Nephron (organoid): ENCODE results near the gene DCAF15.

Source experiments
- H3K27ac Mint-ChIP-seq, 3 experiments: 2 replicates each; pipeline ENCODE4 v1.8.0; 2020; ENCODE audit warnings: mixed read lengths in 3 of 3, mild to moderate bottlenecking in 2 of 3, moderate library complexity in 1 of 3
- H3K27me3 Mint-ChIP-seq: 2 replicates; pipeline ENCODE4 v1.8.0; 2021; ENCODE audit warnings: low read depth, mild to moderate bottlenecking, moderate library complexity, mixed read lengths
- H3K36me3 Mint-ChIP-seq: 2 replicates; pipeline ENCODE4 v1.8.0; 2020; ENCODE audit warnings: low read depth, mixed read lengths
- H3K4me1 Mint-ChIP-seq: 2 replicates; pipeline ENCODE4 v1.8.0; 2020; ENCODE audit warnings: mixed read lengths
- H3K4me3 Mint-ChIP-seq, 3 experiments: 2 replicates each; pipeline ENCODE4 v1.8.0; 2020; ENCODE audit warnings: mild to moderate bottlenecking in 3 of 3, mixed read lengths in 3 of 3, moderate library complexity in 2 of 3
- H3K9me3 Mint-ChIP-seq: 2 replicates; pipeline ENCODE4 v1.8.0; 2020; ENCODE audit warnings: mixed read lengths
- TF ChIP-seq, protein P1 (sequence below), 3 experiments: fragments of 200-600 bp; sonication (generic); IDR thresholded peaks; one replicate each; pipeline ENCODE4 v1.5.0; 2021; ENCODE audit warnings: antibody characterized with exemption in 3 of 3; ENCODE audit not compliant: unreplicated experiment in 3 of 3

The DCAF15 gene

DNA sequence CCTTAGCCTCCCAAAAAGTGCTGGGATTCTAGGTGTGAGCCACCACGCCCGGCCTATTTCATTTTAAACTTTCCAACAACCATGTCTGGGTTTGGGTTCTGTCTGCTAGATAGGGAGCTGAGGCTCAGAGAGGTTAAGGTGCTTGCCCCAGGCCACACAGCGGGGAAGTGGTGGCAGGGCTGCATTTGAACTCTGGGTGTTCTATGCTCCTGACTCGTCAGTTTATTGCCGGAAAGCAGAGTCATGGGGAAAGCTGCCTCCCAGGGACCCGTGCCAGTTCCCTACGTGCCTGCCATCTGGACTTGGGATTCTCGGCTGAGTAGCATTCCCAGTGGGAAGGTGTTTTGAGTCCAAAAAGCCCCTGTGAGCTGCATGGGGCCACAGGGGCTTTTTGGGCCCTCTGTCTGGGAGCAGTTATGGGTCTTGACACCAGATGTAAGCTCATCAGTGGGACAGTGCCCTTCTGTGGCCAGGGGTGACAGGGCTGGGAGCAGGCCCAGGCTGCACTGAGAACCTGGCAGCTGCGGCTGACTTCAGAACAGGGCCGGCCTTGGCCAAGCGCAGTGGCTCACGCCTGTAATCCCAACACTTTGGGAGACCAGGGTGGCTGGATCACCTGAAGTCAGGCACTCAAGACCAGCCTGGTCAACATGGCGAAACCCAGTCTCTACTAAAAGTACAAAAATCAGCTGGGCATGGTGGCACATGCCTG, 42.9 kb downstream of the DCAF15 start:
- Mint-ChIP-seq H3K27ac (no peak overlapping the region), H3K36me3 (peaks cover 29% of the 10 kb centered on the region), H3K4me3 (no peak overlapping the region), H3K27me3 (no peaks in the 10 kb centered on the region), H3K4me1 (no peaks in the 10 kb centered on the region), H3K9me3 (peaks cover 5% of the 10 kb centered on the region)
- TF ChIP-seq, protein P1, sequence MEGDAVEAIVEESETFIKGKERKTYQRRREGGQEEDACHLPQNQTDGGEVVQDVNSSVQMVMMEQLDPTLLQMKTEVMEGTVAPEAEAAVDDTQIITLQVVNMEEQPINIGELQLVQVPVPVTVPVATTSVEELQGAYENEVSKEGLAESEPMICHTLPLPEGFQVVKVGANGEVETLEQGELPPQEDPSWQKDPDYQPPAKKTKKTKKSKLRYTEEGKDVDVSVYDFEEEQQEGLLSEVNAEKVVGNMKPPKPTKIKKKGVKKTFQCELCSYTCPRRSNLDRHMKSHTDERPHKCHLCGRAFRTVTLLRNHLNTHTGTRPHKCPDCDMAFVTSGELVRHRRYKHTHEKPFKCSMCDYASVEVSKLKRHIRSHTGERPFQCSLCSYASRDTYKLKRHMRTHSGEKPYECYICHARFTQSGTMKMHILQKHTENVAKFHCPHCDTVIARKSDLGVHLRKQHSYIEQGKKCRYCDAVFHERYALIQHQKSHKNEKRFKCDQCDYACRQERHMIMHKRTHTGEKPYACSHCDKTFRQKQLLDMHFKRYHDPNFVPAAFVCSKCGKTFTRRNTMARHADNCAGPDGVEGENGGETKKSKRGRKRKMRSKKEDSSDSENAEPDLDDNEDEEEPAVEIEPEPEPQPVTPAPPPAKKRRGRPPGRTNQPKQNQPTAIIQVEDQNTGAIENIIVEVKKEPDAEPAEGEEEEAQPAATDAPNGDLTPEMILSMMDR (IDR thresholded peaks at IDR 0.05; ENCODE audit: unreplicated experiment in 3 of 3) = no peak

DNA sequence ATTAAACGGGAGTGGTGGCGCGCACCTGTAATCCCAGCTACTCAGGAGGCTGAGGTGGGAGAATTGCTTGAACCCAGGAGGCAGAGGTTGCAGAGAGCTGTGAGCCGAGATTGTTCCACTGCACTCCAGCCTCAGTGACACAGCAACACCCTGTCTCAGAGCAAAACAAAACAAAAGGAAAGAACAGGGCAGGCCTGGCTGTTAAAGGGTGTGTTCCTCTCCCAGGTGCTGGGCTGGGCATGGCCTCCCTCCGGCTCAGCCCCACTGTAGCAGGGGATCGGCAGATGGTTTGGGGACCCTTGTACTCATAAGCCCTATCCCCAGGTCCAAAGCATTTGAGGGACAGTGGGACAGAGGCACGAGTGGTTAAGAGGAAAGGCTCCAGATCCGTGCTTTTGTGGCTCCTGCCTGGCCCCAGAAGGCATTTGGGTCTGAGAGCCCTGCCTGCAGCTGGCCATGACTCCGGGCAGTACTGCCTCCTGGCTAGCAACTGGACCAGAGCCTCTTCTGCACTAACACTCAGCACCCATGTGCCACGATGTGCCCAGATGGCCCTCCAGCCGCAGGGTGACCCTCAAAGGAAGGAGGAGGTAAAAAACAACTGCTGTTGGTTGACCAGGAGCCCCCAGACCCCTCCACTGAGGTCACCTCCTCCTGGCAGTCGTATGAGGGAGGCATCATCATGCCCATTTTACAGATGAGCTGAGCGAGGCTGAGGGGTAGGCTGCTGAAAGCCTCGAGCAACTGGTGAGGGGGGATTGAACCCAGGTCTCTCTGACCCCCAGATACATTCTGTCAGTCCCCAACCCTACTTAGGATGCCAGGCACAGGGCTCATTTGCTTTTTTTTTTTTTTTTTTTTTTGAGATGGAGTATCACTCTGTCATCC, 43.8 kb downstream of the DCAF15 start:
- Mint-ChIP-seq H3K27ac (no peak overlapping the region), H3K9me3 (peaks cover 7% of the 10 kb centered on the region), H3K4me1 (peaks cover 3% of the 10 kb centered on the region), H3K27me3 (no peaks in the 10 kb centered on the region), H3K4me3 (no peak overlapping the region), H3K36me3 (peaks cover 32% of the 10 kb centered on the region)
- TF ChIP-seq, protein P1 (IDR thresholded peaks at IDR 0.05; ENCODE audit: unreplicated experiment in 3 of 3) = no peak

DNA sequence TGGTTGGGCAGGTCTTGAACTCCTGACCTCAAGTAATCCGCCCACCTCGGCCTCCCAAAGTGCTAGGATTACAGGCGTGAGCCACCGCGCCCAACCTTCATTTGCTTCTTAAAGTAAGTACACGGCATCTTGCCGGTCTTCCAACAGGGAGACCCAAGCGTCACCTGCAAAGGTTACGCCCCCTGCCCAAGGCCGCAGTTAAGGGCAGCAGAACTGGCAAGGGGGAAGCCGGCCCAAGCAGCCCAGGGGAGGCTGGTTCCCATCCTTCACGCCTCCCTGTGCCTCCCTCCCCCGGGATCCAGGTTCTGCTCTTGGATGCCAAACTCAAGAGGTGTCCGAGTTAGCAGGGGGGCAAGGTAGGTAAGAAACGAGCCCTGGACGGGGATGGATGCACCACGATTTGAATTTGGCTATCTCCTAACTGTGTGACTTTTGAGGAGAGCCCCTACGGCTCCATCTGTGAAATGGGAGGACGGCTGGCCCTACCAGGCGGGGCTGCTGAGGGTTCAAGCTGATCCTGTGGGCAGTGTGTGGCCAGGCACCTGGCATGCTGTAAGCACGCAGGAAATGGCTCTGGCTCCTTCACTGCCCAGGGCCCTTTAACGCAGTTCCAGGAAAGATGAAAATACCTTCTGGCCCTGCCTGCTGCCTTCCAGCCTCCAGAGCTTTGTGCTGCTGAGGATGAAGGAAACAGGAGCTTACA, 44.8 kb downstream of the DCAF15 start:
- H3K4me3 Mint-ChIP-seq = no peak overlapping the region
- peaks cover 4% of the 10 kb centered on the region for H3K4me1 Mint-ChIP-seq
- no peak overlapping the region for H3K27ac Mint-ChIP-seq

DNA sequence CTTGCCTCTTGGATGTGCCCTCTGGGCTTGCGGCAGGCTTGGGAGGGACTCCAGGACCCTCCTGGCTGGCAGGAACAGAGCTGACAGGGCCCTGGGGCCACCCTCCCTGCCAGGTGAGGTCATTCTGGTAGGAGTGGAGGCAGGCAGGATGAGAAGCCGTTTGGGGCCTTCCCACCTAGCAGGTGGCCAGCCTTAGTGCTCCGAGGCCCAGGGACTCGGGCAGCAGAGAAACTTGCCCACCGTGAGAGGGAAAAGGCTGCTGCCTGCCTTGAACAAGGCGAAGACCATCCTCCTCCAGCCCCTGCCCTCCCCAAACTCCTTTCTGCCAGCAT, 45.3 kb downstream of the DCAF15 start:
- Mint-ChIP-seq H3K27ac (no peak overlapping the region), H3K36me3 (peaks cover 27% of the 10 kb centered on the region), H3K27me3 (no peaks in the 10 kb centered on the region), H3K9me3 (peaks cover 7% of the 10 kb centered on the region), H3K4me3 (no peak overlapping the region), H3K4me1 (peaks cover 7% of the 10 kb centered on the region)
- TF ChIP-seq, protein P1 (IDR thresholded peaks at IDR 0.05; ENCODE audit: unreplicated experiment in 3 of 3) = no peak

More for the DNA sequence above, 44.8 kb downstream of the DCAF15 start:
- H3K36me3 Mint-ChIP-seq = peaks cover 30% of the 10 kb centered on the region
- peaks cover 7% of the 10 kb centered on the region for H3K9me3 Mint-ChIP-seq
- no peaks in the 10 kb centered on the region for H3K27me3 Mint-ChIP-seq
- TF ChIP-seq, protein P1 (IDR thresholded peaks at IDR 0.05; ENCODE audit: unreplicated experiment in 3 of 3) = no peak

DNA sequence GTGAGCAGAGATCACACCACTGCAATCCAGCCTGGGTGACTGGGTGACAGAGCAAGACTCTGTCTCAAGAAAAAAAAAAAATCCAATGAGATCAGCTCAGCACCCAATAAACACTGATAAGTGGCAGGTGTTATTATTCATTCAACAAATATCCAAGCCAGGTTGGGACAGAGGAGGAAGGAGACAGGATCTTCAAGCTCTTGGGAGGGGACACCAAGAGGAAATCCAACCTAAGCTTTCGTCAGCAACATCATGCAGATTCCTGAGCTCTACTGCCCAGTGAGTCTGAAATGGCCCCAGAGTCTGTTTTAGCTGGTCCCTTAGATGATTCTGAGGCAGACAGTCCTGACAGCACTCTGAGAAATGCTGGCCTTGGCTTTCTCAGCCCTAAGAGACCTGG, 46.1 kb downstream of the DCAF15 start:
- H3K4me3 Mint-ChIP-seq = no peak overlapping the region
- H3K27me3 Mint-ChIP-seq = no peaks in the 10 kb centered on the region
- H3K9me3 Mint-ChIP-seq = peaks cover 7% of the 10 kb centered on the region
- peaks cover 15% of the 10 kb centered on the region for H3K4me1 Mint-ChIP-seq
- peaks cover 27% of the 10 kb centered on the region for H3K36me3 Mint-ChIP-seq
- H3K27ac Mint-ChIP-seq = no peak overlapping the region
- TF ChIP-seq, protein P1 (IDR thresholded peaks at IDR 0.05; ENCODE audit: unreplicated experiment in 3 of 3) = no peak
